Endothelial cell of umbilical vein (primary cell): Measurements from ENCODE around the gene COQ8B.

ENCODE experiments used
- EZH2 ChIP-seq: IDR thresholded peaks from 2 replicates; pipeline ENCODE4 v1.6.1; 2012; ENCODE audit warnings: borderline replicate concordance, low read depth, mild to moderate bottlenecking, moderate library complexity, low read length, inconsistent platforms; ENCODE audit not compliant: severe bottlenecking
- FOS ChIP-seq: IDR thresholded peaks from 2 replicates; pipeline ENCODE4 v1.6.1; 2011; ENCODE audit warnings: mild to moderate bottlenecking, low read length, moderate library complexity, borderline replicate concordance; ENCODE audit not compliant: insufficient read depth
- GATA2 ChIP-seq: IDR thresholded peaks from 2 replicates; pipeline ENCODE4 v1.7.0; 2011; ENCODE audit warnings: low read depth, mild to moderate bottlenecking, moderate library complexity, mixed read lengths, low read length; ENCODE audit not compliant: insufficient read length, insufficient read depth
- JUN ChIP-seq: IDR thresholded peaks from 2 replicates; pipeline ENCODE4 v1.6.1; 2011; ENCODE audit warnings: borderline replicate concordance, low read depth; ENCODE audit not compliant: insufficient read length, insufficient read depth
- MYC ChIP-seq: IDR thresholded peaks from one replicate; pipeline ENCODE4 v1.6.1; 2011; ENCODE audit warnings: mild to moderate bottlenecking, low read depth, low read length
- POLR2A ChIP-seq: IDR thresholded peaks from 2 replicates; pipeline ENCODE4 v1.6.1; 2012; ENCODE audit warnings: low read depth, mild to moderate bottlenecking, control low read depth, low read length
- POLR2AphosphoS5 ChIP-seq: IDR thresholded peaks from 2 replicates; pipeline ENCODE4 v1.6.1; 2012; ENCODE audit warnings: low read depth, mild to moderate bottlenecking, control low read depth, low read length, moderate library complexity; ENCODE audit not compliant: insufficient read depth
- TF ChIP-seq, protein P1 (sequence below), 2 donors: IDR thresholded peaks; 1 replicate in 1 of 2; 2 replicates in 1 of 2; pipeline ENCODE4 v1.5.1; 2011; ENCODE audit warnings: low read length in 2 of 2, mild to moderate bottlenecking in 2 of 2, moderate library complexity in 2 of 2, control low read depth in 1 of 2, inconsistent platforms in 1 of 2, low read depth in 1 of 2; ENCODE audit not compliant: insufficient read depth in 1 of 2; ENCODE audit errors: extremely low read depth in 1 of 2
- TF ChIP-seq, protein P2 (sequence below): IDR thresholded peaks from 2 replicates; pipeline ENCODE4 v1.6.1; 2011; ENCODE audit not compliant: insufficient read depth, insufficient read length

DNA sequence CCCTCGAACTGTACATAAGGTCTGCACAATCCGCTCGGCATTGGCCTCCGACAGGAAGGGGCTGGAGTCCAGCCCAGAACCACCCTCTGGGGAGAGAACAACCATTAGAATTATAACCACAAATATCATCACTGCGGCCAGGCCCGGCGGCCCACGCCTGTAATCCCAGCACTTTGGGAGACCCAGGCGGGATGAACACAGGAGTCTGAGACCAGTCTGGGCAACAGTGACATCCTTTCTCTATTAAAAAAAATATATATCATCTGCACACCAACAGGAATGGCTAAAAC lies 11.4 kb downstream of the COQ8B start:
- TF ChIP-seq, protein P1, sequence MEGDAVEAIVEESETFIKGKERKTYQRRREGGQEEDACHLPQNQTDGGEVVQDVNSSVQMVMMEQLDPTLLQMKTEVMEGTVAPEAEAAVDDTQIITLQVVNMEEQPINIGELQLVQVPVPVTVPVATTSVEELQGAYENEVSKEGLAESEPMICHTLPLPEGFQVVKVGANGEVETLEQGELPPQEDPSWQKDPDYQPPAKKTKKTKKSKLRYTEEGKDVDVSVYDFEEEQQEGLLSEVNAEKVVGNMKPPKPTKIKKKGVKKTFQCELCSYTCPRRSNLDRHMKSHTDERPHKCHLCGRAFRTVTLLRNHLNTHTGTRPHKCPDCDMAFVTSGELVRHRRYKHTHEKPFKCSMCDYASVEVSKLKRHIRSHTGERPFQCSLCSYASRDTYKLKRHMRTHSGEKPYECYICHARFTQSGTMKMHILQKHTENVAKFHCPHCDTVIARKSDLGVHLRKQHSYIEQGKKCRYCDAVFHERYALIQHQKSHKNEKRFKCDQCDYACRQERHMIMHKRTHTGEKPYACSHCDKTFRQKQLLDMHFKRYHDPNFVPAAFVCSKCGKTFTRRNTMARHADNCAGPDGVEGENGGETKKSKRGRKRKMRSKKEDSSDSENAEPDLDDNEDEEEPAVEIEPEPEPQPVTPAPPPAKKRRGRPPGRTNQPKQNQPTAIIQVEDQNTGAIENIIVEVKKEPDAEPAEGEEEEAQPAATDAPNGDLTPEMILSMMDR (IDR thresholded peaks at IDR 0.05; ENCODE audit: extremely low read depth in 1 of 2, insufficient read depth in 1 of 2, low read depth in 1 of 2, low read length in 2 of 2), result no peak
- TF ChIP-seq POLR2AphosphoS5 (no peak), POLR2A (no peak), EZH2 (no peak), JUN (no peak), FOS (no peak), GATA2 (no peak), MYC (no peak)
- TF ChIP-seq, protein P2, sequence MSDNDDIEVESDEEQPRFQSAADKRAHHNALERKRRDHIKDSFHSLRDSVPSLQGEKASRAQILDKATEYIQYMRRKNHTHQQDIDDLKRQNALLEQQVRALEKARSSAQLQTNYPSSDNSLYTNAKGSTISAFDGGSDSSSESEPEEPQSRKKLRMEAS, result no peak
